ENCODE data around the gene GNG14. TPM values are rescaled to one million over a fixed set of nuclear protein-coding genes. Genes with fewer than 3 reads are reported as not detected.

Gene GNG14
- total and polyA plus RNA-seq, 11 donors = not detected

DNA sequence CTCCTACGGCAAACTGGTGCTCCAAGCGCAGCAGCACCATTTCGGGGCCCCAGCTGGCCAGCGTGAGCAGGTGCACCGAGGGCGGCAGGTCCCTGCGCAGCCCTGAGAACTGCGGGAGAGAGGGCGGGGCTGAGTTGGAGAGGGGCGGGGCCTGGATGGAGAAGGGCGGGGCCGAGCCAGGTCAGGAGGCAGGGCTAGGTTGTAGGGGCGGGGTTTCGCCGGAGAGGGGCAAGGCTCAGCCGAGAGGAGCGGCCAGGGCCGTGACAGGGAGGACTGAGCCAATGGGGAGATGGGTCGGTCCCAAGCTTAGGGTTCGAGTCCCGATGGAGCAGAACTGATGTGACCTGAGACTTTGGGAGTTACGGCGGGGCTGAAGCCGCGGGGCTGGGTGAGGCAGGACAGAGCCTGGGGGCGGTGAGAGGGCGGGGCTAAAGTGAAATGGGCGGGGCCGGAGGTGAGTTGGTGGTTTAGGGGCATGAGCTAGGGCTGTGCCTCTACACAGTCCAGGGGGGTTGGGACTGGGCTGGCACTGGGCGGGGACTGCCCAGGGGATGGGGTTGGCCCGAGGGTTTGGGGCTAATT, 40.2 kb upstream of the GNG14 start:
- Histone ChIP-seq H3K27me3 (no peaks in the 10 kb centered on the region), H3K27ac (no peak overlapping the region), H3K36me3 (peaks cover 0 to 23% (median 0%) of the 10 kb centered on the region in 9 donors), H3K9me3 (no peaks in the 10 kb centered on the region), H3K4me3 (peak overlapping the region in 11 of 12 donors; percentile 5 to 44 (median 37)), H3K4me1 (peaks cover 3 to 18% (median 10%) of the 10 kb centered on the region in 12 donors)
- ATAC-seq (peak; percentile 30 to 93 (median 86)), DNase-seq (peak in 3 of 5 donors; percentile 67 to 81 (median 77))
- WGBS, 4 donors = 14 to 21% (median 18%) methylated on average over 30 to 31 of the region's 31 CpGs
- TF ChIP-seq, protein P1, sequence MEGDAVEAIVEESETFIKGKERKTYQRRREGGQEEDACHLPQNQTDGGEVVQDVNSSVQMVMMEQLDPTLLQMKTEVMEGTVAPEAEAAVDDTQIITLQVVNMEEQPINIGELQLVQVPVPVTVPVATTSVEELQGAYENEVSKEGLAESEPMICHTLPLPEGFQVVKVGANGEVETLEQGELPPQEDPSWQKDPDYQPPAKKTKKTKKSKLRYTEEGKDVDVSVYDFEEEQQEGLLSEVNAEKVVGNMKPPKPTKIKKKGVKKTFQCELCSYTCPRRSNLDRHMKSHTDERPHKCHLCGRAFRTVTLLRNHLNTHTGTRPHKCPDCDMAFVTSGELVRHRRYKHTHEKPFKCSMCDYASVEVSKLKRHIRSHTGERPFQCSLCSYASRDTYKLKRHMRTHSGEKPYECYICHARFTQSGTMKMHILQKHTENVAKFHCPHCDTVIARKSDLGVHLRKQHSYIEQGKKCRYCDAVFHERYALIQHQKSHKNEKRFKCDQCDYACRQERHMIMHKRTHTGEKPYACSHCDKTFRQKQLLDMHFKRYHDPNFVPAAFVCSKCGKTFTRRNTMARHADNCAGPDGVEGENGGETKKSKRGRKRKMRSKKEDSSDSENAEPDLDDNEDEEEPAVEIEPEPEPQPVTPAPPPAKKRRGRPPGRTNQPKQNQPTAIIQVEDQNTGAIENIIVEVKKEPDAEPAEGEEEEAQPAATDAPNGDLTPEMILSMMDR (IDR thresholded peaks at IDR 0.05) = no peak
- intact Hi-C loops (cut with DNase I) = no loop called here

DNA sequence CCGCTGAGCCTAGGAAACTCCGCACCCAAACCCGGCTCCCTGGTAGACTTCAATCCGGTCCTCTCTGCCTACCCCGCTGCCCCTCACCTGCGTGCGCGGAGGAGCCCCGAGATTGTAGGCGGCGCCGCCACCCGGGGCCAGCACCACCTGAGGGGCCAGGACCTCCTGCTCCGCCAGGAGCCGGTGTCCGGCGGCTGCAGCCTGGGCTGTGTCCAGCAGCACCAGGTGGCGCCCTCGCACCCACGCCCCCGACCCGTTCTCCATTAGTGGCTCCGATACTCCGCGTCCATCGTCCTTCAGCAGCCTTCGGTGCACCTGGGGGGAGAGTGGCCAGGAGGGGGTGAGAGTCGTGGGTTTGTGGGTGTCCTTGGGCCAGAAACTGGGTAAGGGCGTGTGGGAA, 39.7 kb upstream of the GNG14 start:
- ATAC-seq (peak in 3 of 4 donors; percentile 49 to 59 (median 57)), DNase-seq (no peak)
- H3K4me1 ChIP-seq = peaks cover 3 to 18% (median 10%) of the 10 kb centered on the region in 12 donors
- no peak overlapping the region for H3K27ac ChIP-seq
- peak overlapping the region in 11 of 12 donors; percentile 5 to 44 (median 37) for H3K4me3 ChIP-seq
- peaks cover 0 to 23% (median 0%) of the 10 kb centered on the region in 9 donors for H3K36me3 ChIP-seq
- no peaks in the 10 kb centered on the region for H3K9me3 ChIP-seq
- no peak for TF ChIP-seq POLR2A (IDR thresholded peaks at IDR 0.05)
- TF ChIP-seq, protein P1 (IDR thresholded peaks at IDR 0.05) = peak in 9 of 12 donors; percentile 13 to 47 (median 20)
- 10 to 18% (median 15%) methylated on average over 15 to 29 of the region's 29 CpGs for WGBS, 4 donors
- H3K27me3 ChIP-seq = no peaks in the 10 kb centered on the region
- intact Hi-C loops (cut with DNase I) = no loop called here

DNA sequence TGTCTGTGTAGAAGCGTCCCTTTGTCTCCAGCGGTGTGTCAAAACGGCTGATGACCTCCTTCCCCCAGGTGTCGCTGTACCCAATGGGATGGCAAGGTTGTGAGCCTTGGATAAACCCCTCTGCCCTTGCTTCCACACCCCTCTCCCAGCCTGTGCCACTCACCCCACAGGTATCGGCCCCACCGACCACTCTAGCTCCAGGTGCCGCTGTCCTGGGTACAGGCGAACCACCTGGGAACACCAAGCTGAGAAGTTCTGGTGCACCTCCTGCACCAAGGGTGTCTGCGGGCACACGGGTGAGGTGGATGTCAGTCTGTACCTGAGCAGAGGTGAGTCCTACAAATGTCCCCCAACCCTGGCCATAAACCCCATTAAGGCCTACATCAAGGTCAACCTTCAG, 37.9 kb upstream of the GNG14 start:
- ATAC-seq (no peak), DNase-seq (no peak)

DNA sequence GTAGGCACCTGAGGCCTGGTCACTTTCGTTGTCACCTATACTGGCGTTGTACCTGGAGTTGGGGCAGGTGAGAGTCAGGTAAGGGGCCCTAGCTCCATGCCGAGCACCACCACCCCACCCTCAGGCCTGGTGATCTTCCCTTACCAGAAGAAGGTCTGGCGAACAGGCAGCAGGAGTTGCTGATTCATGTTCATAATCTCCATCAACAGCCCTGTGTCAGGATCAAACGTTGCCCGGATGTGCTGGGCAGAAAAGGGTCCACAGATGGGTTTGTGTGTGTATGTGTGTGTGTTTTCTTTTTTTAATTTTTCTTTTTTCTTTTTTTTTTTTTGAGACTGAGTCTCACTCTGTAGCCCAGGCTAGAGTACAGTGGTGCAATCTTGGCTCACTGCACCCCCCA, 35.6 kb upstream of the GNG14 start:
- no peak overlapping the region for H3K27ac ChIP-seq
- peaks cover 3 to 18% (median 10%) of the 10 kb centered on the region in 12 donors for H3K4me1 ChIP-seq
- no peak for DNase-seq
- H3K36me3 ChIP-seq = peaks cover 0 to 54% (median 27%) of the 10 kb centered on the region in 9 donors
- intact Hi-C loops (cut with DNase I) = no loop called here
- no peak for ATAC-seq
- H3K9me3 ChIP-seq = no peaks in the 10 kb centered on the region
- no peak overlapping the region for H3K4me3 ChIP-seq
- H3K27me3 ChIP-seq = no peaks in the 10 kb centered on the region
- 93 to 96% (median 95%) methylated on average over 5 to 6 of the region's 6 CpGs for WGBS, 4 donors
- TF ChIP-seq POLR2A (IDR thresholded peaks at IDR 0.05) = no peak
- TF ChIP-seq, protein P1 (IDR thresholded peaks at IDR 0.05) = no peak

More for the DNA sequence above, 37.9 kb upstream of the GNG14 start:
- H3K4me1 ChIP-seq = peaks cover 3 to 18% (median 10%) of the 10 kb centered on the region in 12 donors
- TF ChIP-seq, protein P1 (IDR thresholded peaks at IDR 0.05) = no peak
- no peak for TF ChIP-seq POLR2A (IDR thresholded peaks at IDR 0.05)
- 96 to 98% (median 96%) methylated on average over 10 of the region's 10 CpGs for WGBS, 4 donors
- H3K36me3 ChIP-seq = peaks cover 0 to 32% (median 9%) of the 10 kb centered on the region in 9 donors
- H3K9me3 ChIP-seq = no peaks in the 10 kb centered on the region
- no peak overlapping the region for H3K4me3 ChIP-seq
- H3K27me3 ChIP-seq = no peaks in the 10 kb centered on the region
- intact Hi-C loops (cut with DNase I) = no loop called here
- no peak overlapping the region for H3K27ac ChIP-seq
